ENCODE measurements around the gene PIGT. TPM values are rescaled to one million over a fixed set of nuclear protein-coding genes. Genes with fewer than 3 reads are reported as not detected.
"Not testable (repeated sequence)": the region's sequence is repeated elsewhere in the genome, so short reads cannot be mapped to it uniquely, and the experiment has no call there.

Gene PIGT
- polyA plus RNA-seq, 12 donors = 65.2 to 97.6 (median 73.5) TPM; not detected in 1

DNA sequence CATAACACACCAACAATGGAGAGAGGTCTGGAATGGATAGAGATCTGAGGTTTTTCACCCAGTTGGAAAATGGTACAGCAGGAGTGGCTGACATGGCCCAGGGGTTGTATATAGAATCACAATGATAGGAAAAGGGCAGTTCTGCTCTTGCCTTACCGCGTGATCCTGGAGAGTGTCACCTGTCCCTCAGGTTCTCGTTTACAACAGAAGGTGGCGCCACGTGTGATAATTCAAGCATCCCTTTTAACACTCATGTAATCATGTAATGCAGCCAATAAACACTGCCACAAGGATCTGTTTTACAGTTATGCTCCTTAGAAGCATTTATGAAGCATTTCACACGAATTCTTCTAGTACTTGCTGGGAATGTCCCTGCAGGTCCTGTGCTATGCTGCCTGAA, 40.7 kb downstream of the PIGT start:
- DNase-seq = no peak

DNA sequence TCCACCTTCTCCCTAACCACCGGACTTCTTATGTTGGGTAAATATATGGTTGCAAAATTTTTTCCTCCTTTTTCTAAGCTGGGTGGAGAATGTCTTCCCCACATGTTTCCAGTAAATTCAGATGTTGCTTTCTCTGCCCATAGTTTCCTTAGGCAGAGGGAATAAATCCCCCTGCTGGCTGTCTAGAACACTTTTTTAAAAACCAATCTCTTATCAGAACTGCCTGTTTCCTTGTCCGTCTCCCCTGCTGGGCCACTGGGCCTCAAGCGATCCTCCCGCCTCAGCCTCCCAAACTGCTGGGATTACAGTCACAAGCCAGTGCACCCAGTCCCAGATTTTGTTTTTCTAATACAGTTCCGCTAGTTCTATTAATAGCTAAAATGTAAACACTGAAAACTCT, 43.7 kb downstream of the PIGT start:
- no peak for DNase-seq

DNA sequence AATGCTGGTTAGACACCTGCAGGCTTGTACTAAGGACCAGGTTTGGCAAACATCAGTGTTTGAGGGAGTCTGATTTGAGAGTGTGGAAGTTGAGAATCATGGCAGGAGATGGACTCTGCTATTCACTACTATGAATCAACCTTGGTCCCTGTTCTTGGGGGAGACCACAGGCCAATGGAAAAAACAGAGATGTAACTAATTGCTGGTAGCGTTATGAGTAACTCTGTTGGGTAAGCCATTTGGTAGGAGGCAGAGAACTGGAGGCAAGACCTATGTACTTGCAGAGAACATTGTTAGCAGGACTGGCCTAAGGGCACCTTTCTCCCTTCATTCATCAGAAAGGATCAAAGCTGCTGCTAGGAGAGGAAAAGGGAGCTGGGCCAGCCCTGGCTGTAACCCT, 45.3 kb downstream of the PIGT start:
- no peak for DNase-seq

DNA sequence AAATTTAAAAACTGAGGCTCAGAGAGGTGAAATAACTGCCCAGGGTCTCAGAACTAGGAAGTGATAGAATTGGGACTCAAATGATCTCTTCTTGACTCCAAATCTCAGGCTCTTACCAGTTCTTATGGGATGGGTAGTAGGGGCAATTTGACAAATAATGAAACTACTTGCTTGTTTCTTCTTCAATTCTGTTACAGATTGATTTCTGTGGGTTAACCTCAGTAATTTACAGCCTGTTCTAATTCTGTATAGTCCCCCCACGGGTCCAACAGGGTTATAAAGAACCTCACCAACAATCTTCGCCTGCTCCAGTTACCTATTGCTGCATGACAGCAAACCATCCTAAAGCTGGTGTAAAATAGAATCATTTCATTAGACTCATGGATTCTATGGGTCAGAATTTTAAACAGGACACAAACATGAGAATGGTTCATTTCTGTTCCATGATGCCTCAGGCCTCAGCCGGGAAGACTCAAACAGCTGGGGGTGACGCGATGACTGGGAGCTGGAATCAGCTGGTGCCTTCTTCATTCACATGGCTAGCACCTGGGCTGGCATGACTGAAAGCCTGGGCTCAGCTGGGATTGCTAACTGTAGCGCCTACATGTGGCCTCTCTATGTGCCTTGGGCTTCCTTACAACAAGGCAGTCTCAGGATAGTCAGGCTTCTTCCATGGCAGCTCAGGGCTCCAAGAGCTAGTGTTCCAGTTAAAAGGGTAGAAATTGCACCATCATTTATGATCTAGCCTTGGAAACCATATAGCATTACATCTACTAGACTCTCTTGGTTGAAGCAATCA, 47.0 kb downstream of the PIGT start:
- no peak for DNase-seq

DNA sequence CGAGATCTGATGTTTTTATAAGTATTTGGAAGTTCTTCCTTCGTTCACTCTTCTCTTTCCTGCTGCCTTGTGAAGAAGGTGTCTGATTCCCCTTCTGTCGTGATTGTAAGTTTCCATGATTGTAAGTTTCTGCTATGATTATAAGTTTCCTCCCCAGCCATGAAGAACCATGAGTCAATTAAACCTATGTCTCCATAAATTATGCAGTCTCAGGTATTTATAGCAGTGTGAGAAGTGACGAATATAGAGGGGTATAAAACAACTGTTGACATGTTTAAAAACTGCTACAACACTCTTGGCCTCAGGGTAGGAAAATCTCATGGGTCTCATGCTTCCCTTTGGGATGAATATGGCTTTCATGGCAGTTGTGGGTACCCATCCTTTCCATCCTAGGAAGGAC, 47.8 kb downstream of the PIGT start:
- no peak for DNase-seq

DNA sequence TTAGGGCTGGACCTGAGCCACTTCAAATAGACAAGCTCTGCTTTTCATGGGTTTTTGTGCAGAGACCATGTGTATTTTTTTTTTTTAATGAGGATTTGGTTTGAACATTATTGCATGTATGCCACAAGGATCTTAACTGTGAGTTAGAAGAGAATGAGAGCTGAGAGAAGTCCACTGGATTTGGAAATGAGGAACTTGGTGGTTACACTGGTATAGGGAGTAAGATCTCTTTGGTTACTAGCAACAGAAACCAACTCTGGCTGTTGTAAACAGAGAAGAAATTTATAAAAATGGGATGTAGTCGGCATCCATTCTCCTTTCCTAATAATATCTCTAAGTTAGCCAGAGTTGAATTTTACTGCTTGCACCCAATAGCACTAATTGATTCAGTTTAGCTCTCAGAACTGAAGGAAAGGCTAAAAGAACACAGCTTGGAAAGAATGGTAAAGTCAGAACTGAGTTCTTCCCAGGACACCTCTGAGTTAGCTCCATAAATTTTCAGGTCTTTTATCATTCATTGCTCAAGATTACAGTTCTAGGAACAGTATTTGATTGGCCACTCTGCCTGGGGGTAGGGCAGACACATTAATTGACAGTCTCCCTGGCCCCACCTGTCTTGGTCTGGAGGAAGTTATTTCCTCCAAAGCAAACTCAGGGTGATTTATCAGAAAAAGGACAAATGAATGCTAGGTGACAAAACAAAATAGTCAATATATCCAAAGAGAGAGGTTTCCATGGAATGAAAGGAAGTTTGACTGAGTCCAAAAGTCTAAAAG, 49.7 kb downstream of the PIGT start:
- no peak for DNase-seq

DNA sequence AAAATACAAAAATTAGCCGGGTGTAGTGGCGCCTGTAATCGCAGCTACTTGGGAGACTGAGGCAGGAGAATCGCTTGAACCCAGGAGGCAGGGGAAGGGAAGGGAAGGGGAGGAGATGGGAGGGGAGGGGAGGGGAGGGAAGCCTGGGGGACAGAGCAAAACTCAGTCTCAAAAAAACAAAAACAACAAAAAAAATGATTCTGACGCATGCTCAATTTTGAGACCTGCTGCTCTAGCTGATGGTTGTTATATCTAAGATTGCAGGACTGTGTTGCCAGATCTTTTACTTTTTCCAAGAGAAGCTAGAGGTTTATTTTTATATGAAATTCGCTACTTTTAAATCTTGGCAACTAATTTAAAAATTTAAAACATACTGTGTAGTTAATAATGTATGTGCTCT, 51.2 kb downstream of the PIGT start:
- no peak for DNase-seq

DNA sequence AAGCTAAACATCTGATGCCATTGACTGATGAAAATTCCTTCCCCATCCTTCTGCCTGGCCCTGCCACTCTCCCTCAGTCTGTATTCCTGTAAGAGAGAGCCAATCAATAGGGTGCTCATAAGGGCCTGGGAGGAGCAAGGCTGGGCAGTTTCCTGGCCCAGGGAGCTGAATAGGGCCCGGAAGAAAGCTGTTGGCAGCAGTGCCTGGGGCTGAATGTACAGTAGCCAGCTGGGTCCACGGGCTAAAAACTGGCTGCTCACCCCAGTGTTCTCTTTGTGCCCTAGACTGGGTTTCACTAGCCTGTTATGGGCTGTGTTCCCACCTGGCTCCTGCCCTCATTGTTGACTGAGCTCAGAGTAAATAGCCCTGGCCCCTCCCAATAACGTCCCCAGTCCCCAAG, 51.9 kb downstream of the PIGT start:
- DNase-seq = no peak

DNA sequence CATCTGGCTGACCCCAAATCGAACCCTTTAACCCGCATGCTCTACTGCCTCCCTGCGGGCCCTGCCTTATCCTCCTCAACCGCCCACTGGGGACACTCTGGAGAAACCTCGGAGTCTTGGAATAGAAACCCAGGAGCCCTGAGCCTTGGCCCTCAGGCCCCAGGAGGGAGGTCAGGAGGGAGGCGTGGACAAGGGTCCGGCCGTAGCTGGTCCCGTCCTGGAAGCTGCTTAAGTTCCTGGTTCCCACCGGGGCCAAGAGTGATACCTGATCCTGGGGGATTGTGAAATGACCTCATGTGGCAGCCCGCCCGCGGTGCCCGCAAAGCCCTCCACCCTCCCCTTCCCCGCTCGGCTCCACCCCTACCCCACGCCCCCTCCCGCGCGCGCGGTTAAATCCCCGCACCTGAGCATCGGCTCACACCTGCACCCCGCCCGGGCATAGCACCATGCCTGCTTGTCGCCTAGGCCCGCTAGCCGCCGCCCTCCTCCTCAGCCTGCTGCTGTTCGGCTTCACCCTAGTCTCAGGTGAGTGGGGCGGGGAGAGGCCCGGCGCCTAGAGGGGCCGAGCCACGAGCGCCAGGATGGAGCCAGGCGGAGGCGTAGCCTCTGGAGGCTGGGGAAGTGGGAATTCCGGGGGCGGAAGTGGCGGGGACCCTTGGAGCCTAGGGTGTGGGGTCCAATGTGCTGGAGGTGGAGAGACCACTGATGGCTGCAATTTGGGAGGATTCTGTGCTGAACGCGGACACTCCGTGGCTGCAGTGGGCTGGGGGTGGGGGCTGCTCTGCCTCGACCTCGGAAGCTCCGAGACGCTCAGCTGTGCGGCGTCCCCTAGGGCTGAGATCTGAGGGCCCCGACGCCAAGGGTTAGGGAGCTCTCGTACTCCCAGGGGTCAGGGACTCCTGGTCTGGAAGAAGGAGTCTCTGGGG, 53.7 kb downstream of the PIGT start, which contains the start of gene WFDC2:
Gene WFDC2, plus strand, starts transcription at position 418 of the 926 bp plus-strand sequence. Its CDS starts 29 bp downstream, at position 447.
- no peak for DNase-seq

DNA sequence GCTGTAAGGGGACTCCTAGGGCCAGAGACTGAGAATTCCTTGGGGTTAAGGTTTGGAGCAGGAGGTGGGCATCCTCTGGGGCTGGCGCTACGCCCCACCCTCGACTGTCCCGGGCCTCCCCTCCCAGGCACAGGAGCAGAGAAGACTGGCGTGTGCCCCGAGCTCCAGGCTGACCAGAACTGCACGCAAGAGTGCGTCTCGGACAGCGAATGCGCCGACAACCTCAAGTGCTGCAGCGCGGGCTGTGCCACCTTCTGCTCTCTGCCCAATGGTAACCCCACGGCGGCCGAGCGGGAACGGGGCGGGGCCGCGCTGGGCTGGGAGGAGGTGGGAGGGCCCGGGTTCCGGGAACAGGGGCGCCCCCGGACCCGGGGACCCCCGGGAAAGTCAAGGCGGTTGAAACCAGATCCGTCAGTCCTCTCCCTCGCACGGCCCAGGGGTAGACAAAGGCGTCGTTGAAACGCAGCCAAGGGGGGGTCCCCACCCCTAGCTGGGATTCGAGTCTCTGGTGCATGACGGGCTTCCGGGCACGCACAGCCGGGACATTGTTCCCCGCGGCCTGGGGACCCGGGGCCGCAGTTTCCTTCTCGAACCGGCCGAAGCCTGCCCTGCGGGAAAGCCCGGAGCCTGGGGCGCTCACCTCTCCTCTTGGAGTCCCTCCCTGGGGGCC, 54.5 kb downstream of the PIGT start:
- DNase-seq = no peak

DNA sequence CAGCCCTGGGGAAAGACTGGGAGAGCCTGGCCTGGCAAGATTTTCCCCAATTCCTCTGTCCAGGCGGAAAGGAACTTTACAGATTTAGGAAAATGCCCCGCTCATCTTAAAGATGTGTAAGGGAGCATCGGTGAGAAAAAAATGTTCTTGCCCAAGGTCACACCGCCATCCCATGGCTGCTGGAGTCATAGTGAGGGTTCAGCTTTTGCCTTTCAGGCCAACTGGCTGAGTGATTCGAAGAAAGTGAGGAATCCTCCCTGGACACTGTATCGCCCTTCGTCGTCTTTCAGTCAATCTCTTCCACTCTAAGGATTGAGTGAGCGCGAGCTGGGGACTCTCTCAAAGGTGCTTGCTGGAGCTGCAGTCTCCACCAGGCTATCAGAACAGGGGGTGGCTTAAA, 55.0 kb downstream of the PIGT start:
- no peak for DNase-seq

DNA sequence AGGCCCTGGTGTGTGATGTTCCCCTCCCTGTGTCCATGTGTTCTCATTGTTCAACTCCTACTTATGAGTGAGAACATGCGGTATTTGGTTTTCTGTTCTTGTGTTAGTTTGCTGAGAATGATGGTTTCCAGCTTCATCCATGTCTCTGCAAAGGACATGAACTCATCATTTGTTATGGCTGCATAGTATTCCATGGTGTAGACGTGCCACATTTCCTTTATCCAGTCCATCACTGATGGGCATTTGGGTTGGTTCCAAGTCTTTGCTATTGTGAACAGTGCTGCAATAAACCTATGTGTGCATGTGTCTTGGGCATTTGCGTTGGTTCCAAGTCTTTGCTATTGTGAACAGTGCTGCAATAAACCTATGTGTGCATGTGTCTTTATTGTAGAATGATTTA, 56.3 kb downstream of the PIGT start:
- not testable (repeated sequence) for DNase-seq

Other genes with a start within 250 kb of the PIGT start
- under 1 TPM in 2 of 12 donors, not detected in 10; 0.30 to 0.40 TPM for gene PI3, start 241.2 kb upstream of the PIGT start, polyA plus RNA-seq (ENCODE audit: insufficient read length in 12 of 12)
- not detected for gene SEMG1, start 209.1 kb upstream of the PIGT start, polyA plus RNA-seq (ENCODE audit: insufficient read length in 12 of 12)
- gene SEMG2, start 194.8 kb upstream of the PIGT start, polyA plus RNA-seq (ENCODE audit: insufficient read length in 12 of 12) = not detected
- 1 to 10 TPM in 4 of 12 donors, not detected in 8; 1.0 to 2.2 (median 1.3) TPM for gene SLPI, start 161.6 kb upstream of the PIGT start, polyA plus RNA-seq (ENCODE audit: insufficient read length in 12 of 12)
- gene RBPJL, start 109.3 kb upstream of the PIGT start, polyA plus RNA-seq (ENCODE audit: insufficient read length in 12 of 12) = not detected
- under 1 TPM in 10 of 12 donors, not detected in 2; 0.23 to 0.85 (median 0.43) TPM for gene MATN4, start 107.8 kb upstream of the PIGT start, polyA plus RNA-seq (ENCODE audit: insufficient read length in 12 of 12)
- gene SDC4, start 67.7 kb upstream of the PIGT start, polyA plus RNA-seq (ENCODE audit: insufficient read length in 12 of 12) = 10 to 100 TPM in 4 of 12 donors, 1 to 10 TPM in 7, not detected in 1; 6.8 to 21.4 (median 9.6) TPM
- gene SYS1, start 53.0 kb upstream of the PIGT start, polyA plus RNA-seq (ENCODE audit: insufficient read length in 12 of 12) = 10 to 100 TPM in 11 of 12 donors, not detected in 1; 13.7 to 24.6 (median 15.6) TPM
- gene TP53TG5, start 37.8 kb upstream of the PIGT start, polyA plus RNA-seq (ENCODE audit: insufficient read length in 12 of 12) = 1 to 10 TPM in 2 of 12 donors, under 1 TPM in 8, not detected in 2; 0.17 to 1.6 (median 0.61) TPM
- 10 to 100 TPM in 11 of 12 donors, not detected in 1; 19.2 to 31.0 (median 25.6) TPM for gene DBNDD2, start 7.9 kb upstream of the PIGT start, polyA plus RNA-seq (ENCODE audit: insufficient read length in 12 of 12)
- gene WFDC2, start 53.6 kb downstream of the PIGT start, polyA plus RNA-seq (ENCODE audit: insufficient read length in 12 of 12) = 1 to 10 TPM in 5 of 12 donors, under 1 TPM in 2, not detected in 5; 0.74 to 4.2 (median 1.2) TPM
- gene SPINT3, start 99.5 kb downstream of the PIGT start, polyA plus RNA-seq (ENCODE audit: insufficient read length in 12 of 12) = not detected
- not detected for gene WFDC6, start 123.3 kb downstream of the PIGT start, polyA plus RNA-seq (ENCODE audit: insufficient read length in 12 of 12)
- under 1 TPM in 2 of 12 donors, not detected in 10; 0.07 to 0.11 TPM for gene EPPIN, start 131.3 kb downstream of the PIGT start, polyA plus RNA-seq (ENCODE audit: insufficient read length in 12 of 12)
- gene WFDC8, start 163.1 kb downstream of the PIGT start, polyA plus RNA-seq (ENCODE audit: insufficient read length in 12 of 12) = not detected
- gene WFDC10A, start 213.6 kb downstream of the PIGT start, polyA plus RNA-seq (ENCODE audit: insufficient read length in 12 of 12) = not detected
- not detected for gene WFDC9, start 215.1 kb downstream of the PIGT start, polyA plus RNA-seq (ENCODE audit: insufficient read length in 12 of 12)